22Rv1 (cell line): Measurements from ENCODE around the gene USP32.

Experiments
- ZFX ChIP-seq: fragments of 450-650 bp; IDR thresholded peaks from 2 replicates; pipeline ENCODE4 v1.6.1; 2017; ENCODE audit warnings: antibody characterized with exemption, borderline replicate concordance
- TF ChIP-seq, protein P1 (sequence below): fragments of 450-650 bp; IDR thresholded peaks from 2 replicates; pipeline ENCODE4 v1.5.1; 2017; ENCODE audit warnings: mild to moderate bottlenecking

DNA sequence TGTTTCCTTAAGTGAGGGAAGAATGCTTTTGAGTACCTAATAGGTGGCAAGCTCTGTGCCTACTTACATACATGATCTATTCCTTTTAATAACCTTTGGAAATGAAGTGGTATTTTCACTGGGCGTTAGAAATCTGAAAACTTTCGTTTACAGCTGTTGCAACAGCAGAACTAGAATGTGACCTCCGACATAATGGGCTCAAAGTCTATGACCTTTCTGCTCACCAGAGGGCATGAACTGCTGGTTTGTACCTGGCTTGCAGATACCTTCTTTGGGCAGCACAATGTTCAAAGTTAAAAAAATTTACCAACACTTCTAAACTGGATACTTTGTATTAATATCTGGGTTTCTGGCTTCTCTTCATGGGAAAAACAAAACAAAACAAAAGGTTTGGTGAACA lies 217.9 kb downstream of the USP32 start:
- TF ChIP-seq, protein P1, sequence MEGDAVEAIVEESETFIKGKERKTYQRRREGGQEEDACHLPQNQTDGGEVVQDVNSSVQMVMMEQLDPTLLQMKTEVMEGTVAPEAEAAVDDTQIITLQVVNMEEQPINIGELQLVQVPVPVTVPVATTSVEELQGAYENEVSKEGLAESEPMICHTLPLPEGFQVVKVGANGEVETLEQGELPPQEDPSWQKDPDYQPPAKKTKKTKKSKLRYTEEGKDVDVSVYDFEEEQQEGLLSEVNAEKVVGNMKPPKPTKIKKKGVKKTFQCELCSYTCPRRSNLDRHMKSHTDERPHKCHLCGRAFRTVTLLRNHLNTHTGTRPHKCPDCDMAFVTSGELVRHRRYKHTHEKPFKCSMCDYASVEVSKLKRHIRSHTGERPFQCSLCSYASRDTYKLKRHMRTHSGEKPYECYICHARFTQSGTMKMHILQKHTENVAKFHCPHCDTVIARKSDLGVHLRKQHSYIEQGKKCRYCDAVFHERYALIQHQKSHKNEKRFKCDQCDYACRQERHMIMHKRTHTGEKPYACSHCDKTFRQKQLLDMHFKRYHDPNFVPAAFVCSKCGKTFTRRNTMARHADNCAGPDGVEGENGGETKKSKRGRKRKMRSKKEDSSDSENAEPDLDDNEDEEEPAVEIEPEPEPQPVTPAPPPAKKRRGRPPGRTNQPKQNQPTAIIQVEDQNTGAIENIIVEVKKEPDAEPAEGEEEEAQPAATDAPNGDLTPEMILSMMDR, result no peak
- no peak for TF ChIP-seq ZFX
